Measurements from ENCODE around the gene PIGZ. TPM values are rescaled to one million over a fixed set of nuclear protein-coding genes. Genes with fewer than 3 reads are reported as not detected.

Gene PIGZ
- 0.17 and 0.50 TPM in 2 replicates for total RNA-seq (2014; rRNA removed; shearing (Covaris generic))
- 2.4 and 2.6 TPM in 2 replicates for polyA plus RNA-seq (2014; cell fraction: nucleus; rRNA removed)

- no peak for DNase-seq (ENCODE audit: extremely low read depth, low read depth)
Measured at GRCh38 chr3:196968233-196969133, at the start of gene PIGZ. Gene PIGZ (minus strand): TSS chr3:196968833. CDS start chr3:196952031, 16,802 bp downstream.

GRCh38 chr3:197017003-197017402, 48.4 kb upstream of the PIGZ start:
- no peak for DNase-seq (ENCODE audit: extremely low read depth, low read depth)

- no peak for DNase-seq (ENCODE audit: extremely low read depth, low read depth)
Measured at GRCh38 chr3:197015790-197016736, 47.4 kb upstream of the PIGZ start.

GRCh38 chr3:197014942-197015575, 46.4 kb upstream of the PIGZ start:
- no peak for DNase-seq (ENCODE audit: extremely low read depth, low read depth)

GRCh38 chr3:197014024-197014423, 45.4 kb upstream of the PIGZ start:
- DNase-seq (ENCODE audit: extremely low read depth, low read depth): no peak

GRCh38 chr3:197012540-197012883, 43.9 kb upstream of the PIGZ start:
- DNase-seq (ENCODE audit: extremely low read depth, low read depth): no peak

- DNase-seq (ENCODE audit: extremely low read depth, low read depth): no peak
Measured at GRCh38 chr3:197011780-197012539, 43.3 kb upstream of the PIGZ start.

- DNase-seq (ENCODE audit: extremely low read depth, low read depth): no peak
Measured at GRCh38 chr3:197010556-197011351, 42.1 kb upstream of the PIGZ start.

GRCh38 chr3:197009532-197010019, 40.9 kb upstream of the PIGZ start:
- DNase-seq (ENCODE audit: extremely low read depth, low read depth): no peak

GRCh38 chr3:197008436-197009209, 40.0 kb upstream of the PIGZ start:
- no peak for DNase-seq (ENCODE audit: extremely low read depth, low read depth)

- DNase-seq (ENCODE audit: extremely low read depth, low read depth): no peak
Measured at GRCh38 chr3:197007953-197008352, 39.3 kb upstream of the PIGZ start.

GRCh38 chr3:197007296-197007940, 38.8 kb upstream of the PIGZ start:
- DNase-seq (ENCODE audit: extremely low read depth, low read depth): no peak

- no peak for DNase-seq (ENCODE audit: extremely low read depth, low read depth)
Measured at GRCh38 chr3:197006860-197007259, 38.2 kb upstream of the PIGZ start.

GRCh38 chr3:197006446-197006845, 37.8 kb upstream of the PIGZ start:
- no peak for DNase-seq (ENCODE audit: extremely low read depth, low read depth)

- no peak for DNase-seq (ENCODE audit: extremely low read depth, low read depth)
Measured at GRCh38 chr3:197003461-197004385, 35.1 kb upstream of the PIGZ start.

GRCh38 chr3:197002701-197003454, 34.2 kb upstream of the PIGZ start:
- peak; percentile 37 for DNase-seq (ENCODE audit: extremely low read depth, low read depth)

All from NCI-H460 (cell line).